SK-N-SH (cell line): ENCODE data around the gene FGD2. TPM values are rescaled to one million over a fixed set of nuclear protein-coding genes. Genes with fewer than 3 reads are reported as not detected.

ENCODE experiments used
- CTCF ChIA-PET: fragments of 300-600, 350-600 bp; formaldehyde crosslinking; extraction: SDS; loops from one replicate; lab custom pipeline; 2021; lab: Yijun Ruan, JAX
- POLR2A ChIA-PET: fragments of 350-600 bp; sonication (Branson Sonifier 250); formaldehyde crosslinking; extraction: SDS; loops from one replicate; lab custom pipeline; 2020; ENCODE audit warnings: antibody characterized with exemption, inconsistent platforms; lab: Yijun Ruan, JAX
- DNase-seq: peaks from one replicate; pipeline ENCODE4 v3.0.0; 2012
- H2AFZ ChIP-seq: fragments of 200-600 bp; sonication (generic); 2 replicates; pipeline ENCODE4 v1.8.1; 2016; ENCODE audit warnings: antibody characterized with exemption, mild to moderate bottlenecking, low read depth
- H3F3A ChIP-seq: fragments of 200-600 bp; sonication (generic); replicated peaks from 2 replicates; pipeline ENCODE3; 2016; ENCODE audit warnings: antibody characterized with exemption, mild to moderate bottlenecking; ENCODE audit not compliant: insufficient read depth
- H3K27ac ChIP-seq, 2 experiments: fragments of 200-500 bp in 1 of 2; fragments of 200-600 bp in 1 of 2; sonication (Bioruptor generic) in 1 of 2; sonication (generic), shearing (Covaris generic) in 1 of 2; 2 replicates each; pipeline versions ENCODE4 v1.5.1 to v1.6.1; 2014 to 2016; ENCODE audit warnings: low read depth in 2 of 2, inconsistent platforms in 1 of 2, low read length in 1 of 2, mild to moderate bottlenecking in 1 of 2, mixed read lengths in 1 of 2
- H3K27me3 ChIP-seq: fragments of 200-600 bp; sonication (generic), shearing (Covaris generic); 2 replicates; pipeline ENCODE4 v1.6.1; 2016; ENCODE audit warnings: mixed run types; ENCODE audit not compliant: insufficient read depth
- H3K36me3 ChIP-seq, 2 experiments: fragments of 200-500 bp in 1 of 2; fragments of 200-600 bp in 1 of 2; sonication (Bioruptor generic) in 1 of 2; sonication (generic) in 1 of 2; replicated peaks in 1 of 2; 2 replicates each; pipeline versions ENCODE3 to v1.5.1; 2014 to 2016; ENCODE audit warnings: low read length in 1 of 2, mild to moderate bottlenecking in 1 of 2; ENCODE audit not compliant: insufficient read depth in 2 of 2, control insufficient read depth in 1 of 2
- H3K4me1 ChIP-seq, 2 experiments: fragments of 200-500 bp in 1 of 2; fragments of 200-600 bp in 1 of 2; sonication (Bioruptor generic) in 1 of 2; sonication (generic), shearing (Covaris generic) in 1 of 2; 2 replicates each; pipeline versions ENCODE4 v1.5.1 to v1.6.1; 2014 to 2016; ENCODE audit warnings: low read depth in 1 of 2, low read length in 1 of 2, mixed run types in 1 of 2; ENCODE audit not compliant: insufficient read depth in 2 of 2, control insufficient read depth in 1 of 2
- H3K4me2 ChIP-seq: fragments of 200-600 bp; sonication (generic), shearing (Covaris generic); 2 replicates; pipeline ENCODE4 v1.6.1; 2017; ENCODE audit warnings: mixed run types
- H3K4me3 ChIP-seq, 2 experiments: fragments of 200-500 bp in 1 of 2; fragments of 200-600 bp in 1 of 2; sonication (Bioruptor generic) in 1 of 2; sonication (generic), shearing (Covaris generic) in 1 of 2; 2 replicates each; pipeline versions ENCODE4 v1.5.1 to v1.8.1; 2014 to 2016; ENCODE audit warnings: low read depth in 2 of 2, inconsistent platforms in 1 of 2, low read length in 1 of 2, mild to moderate bottlenecking in 1 of 2, mixed read lengths in 1 of 2, moderate library complexity in 1 of 2
- H3K79me2 ChIP-seq: fragments of 200-600 bp; sonication (generic); 2 replicates; pipeline ENCODE4 v1.8.1; 2017; ENCODE audit warnings: mild to moderate bottlenecking; ENCODE audit not compliant: insufficient read depth
- H3K9ac ChIP-seq: fragments of 200-600 bp; sonication (generic); 2 replicates; pipeline ENCODE4 v1.6.1; 2017; ENCODE audit warnings: mixed run types
- H3K9me2 ChIP-seq: fragments of 200-600 bp; sonication (generic); 2 replicates; pipeline ENCODE4 v1.6.1; 2017; ENCODE audit warnings: mixed run types
- H3K9me3 ChIP-seq: fragments of 200-600 bp; sonication (generic); 2 replicates; pipeline ENCODE4 v1.6.1; 2017; ENCODE audit warnings: mixed run types, mild to moderate bottlenecking, moderate library complexity
- H4K20me1 ChIP-seq: fragments of 200-600 bp; sonication (generic); 2 replicates; pipeline ENCODE4 v1.6.1; 2017; ENCODE audit warnings: mild to moderate bottlenecking, mixed run types; ENCODE audit not compliant: insufficient read depth
- EZH2phosphoT487 ChIP-seq: fragments of 200-600 bp; sonication (generic); IDR thresholded peaks from 2 replicates; pipeline ENCODE4 v1.6.1; 2017; ENCODE audit warnings: low read depth, mixed run types, mild to moderate bottlenecking, antibody characterized with exemption, moderate library complexity, borderline replicate concordance
- FOXJ3 ChIP-seq: sonication (generic); formaldehyde crosslinking; IDR thresholded peaks from 2 replicates; pipeline ENCODE4 v1.5.1; 2020; ENCODE audit warnings: mild to moderate bottlenecking, missing genetic modification reagents
- GABPA ChIP-seq: IDR thresholded peaks from 2 replicates; pipeline ENCODE4 v1.4.0; 2012; ENCODE audit warnings: low read depth, mild to moderate bottlenecking
- MEF2A ChIP-seq: IDR thresholded peaks from 2 replicates; pipeline ENCODE4 v1.4.0; 2012; ENCODE audit warnings: low read depth, borderline replicate concordance
- NRF1 ChIP-seq: IDR thresholded peaks from 2 replicates; pipeline ENCODE4 v1.6.1; 2012; ENCODE audit warnings: low read depth, mild to moderate bottlenecking, low read length
- PBX3 ChIP-seq: IDR thresholded peaks from 2 replicates; pipeline ENCODE4; 2012
- POLR2AphosphoS5 ChIP-seq: IDR thresholded peaks from 2 replicates; pipeline ENCODE4 v1.6.1; 2012; ENCODE audit warnings: low read depth, low read length
- REST ChIP-seq: IDR thresholded peaks from 2 replicates; pipeline ENCODE4 v1.6.1; 2012; ENCODE audit warnings: mild to moderate bottlenecking, low read depth, low read length, moderate library complexity
- RFX5 ChIP-seq: IDR thresholded peaks from 2 replicates; pipeline ENCODE4 v1.6.1; 2012; ENCODE audit warnings: mild to moderate bottlenecking, improper control_type of control experiment, low read length
- SMC3 ChIP-seq: IDR thresholded peaks from 2 replicates; pipeline ENCODE4 v1.6.1; 2012; ENCODE audit warnings: low read depth, low read length, improper control_type of control experiment
- TCF12 ChIP-seq: IDR thresholded peaks from 2 replicates; pipeline ENCODE4 v1.4.0; 2012
- TEAD4 ChIP-seq: IDR thresholded peaks from 2 replicates; pipeline ENCODE4 v1.4.0; 2012; ENCODE audit warnings: mild to moderate bottlenecking, borderline replicate concordance; ENCODE audit not compliant: insufficient read depth
- WGBS: methylation state at CpG from one replicate; pipeline ENCODE4 v1.1.6; 2017; ENCODE audit warnings: low lambda C conversion rate; 5-methylcytosine and 5-hydroxymethylcytosine counted together
- polyA plus RNA-seq, 3 experiments: library from polyadenylated mRNA; depleted of rRNA; stranded (reverse); fragments of >200 nt; gene quantifications; 2 replicates each; pipeline ENCODE4 v1.2.3, GENCODE V29; 2012
- TF ChIP-seq, protein P1 (sequence below): fragments of 150-350 bp; IDR thresholded peaks from 2 replicates; pipeline ENCODE4 v1.6.1; 2017; ENCODE audit warnings: antibody characterized with exemption, low read length, low read depth, borderline replicate concordance

The FGD2 gene
- polyA plus RNA-seq, 1 of the 3 experiments (the other 2 are of a cell fraction) = not detected

DNA sequence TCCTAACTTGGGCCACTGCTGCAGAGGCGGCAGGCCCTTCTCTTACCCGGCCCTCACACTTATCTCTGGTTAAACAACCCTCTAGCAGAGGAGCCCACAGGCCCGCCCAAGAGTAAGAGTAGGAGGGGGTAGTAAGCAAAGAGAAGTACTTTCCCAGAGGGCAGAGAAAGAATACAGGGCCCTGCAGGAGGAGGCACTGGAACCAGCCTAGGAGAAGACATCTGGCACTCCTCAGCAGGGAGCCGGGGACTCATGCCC is 29.5 kb upstream of the FGD2 start:
- Histone ChIP-seq H3K4me2 (no peak overlapping the region), H4K20me1 (peaks cover 43% of the 10 kb centered on the region), H3K9me2 (no peaks in the 10 kb centered on the region), H3K79me2 (peaks cover 22% of the 10 kb centered on the region), H3K4me3 (no peak overlapping the region), H3F3A (no peaks in the 10 kb centered on the region), H3K27ac (no peak overlapping the region), H3K27me3 (no peaks in the 10 kb centered on the region), H3K9me3 (no peaks in the 10 kb centered on the region), H3K9ac (no peak overlapping the region), H3K36me3 (peaks cover 51 to 76% of the 10 kb centered on the region in 2 experiments), H2AFZ (no peak overlapping the region), H3K4me1 (peaks cover 3 to 4% of the 10 kb centered on the region in 2 experiments; a peak in 1 of 4 replicates)
- TF ChIP-seq PBX3 (no peak), REST (no peak), SMC3 (no peak), TCF12 (no peak), TEAD4 (no peak), MEF2A (no peak), EZH2phosphoT487 (no peak), GABPA (no peak), POLR2AphosphoS5 (no peak), FOXJ3 (CRISPR knock-in tag) (no peak), NRF1 (no peak), RFX5 (no peak)
- TF ChIP-seq, protein P1, sequence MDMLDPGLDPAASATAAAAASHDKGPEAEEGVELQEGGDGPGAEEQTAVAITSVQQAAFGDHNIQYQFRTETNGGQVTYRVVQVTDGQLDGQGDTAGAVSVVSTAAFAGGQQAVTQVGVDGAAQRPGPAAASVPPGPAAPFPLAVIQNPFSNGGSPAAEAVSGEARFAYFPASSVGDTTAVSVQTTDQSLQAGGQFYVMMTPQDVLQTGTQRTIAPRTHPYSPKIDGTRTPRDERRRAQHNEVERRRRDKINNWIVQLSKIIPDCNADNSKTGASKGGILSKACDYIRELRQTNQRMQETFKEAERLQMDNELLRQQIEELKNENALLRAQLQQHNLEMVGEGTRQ = no peak
- 100% methylated on average over 3 of the region's 4 CpGs for WGBS
- DNase-seq = no peak
- ChIA-PET CTCF (interaction anchor here (1.8 to 7.7 kb wide), 3 partner anchors 43 to 210 kb away, joined by 5 to 46 read pairs (median 8); partner anchors contain the start of gene C6orf89), POLR2A (no interaction called here)
